CD4-positive, alpha-beta T cell treated with Interleukin-4 for 1 hour (primary cell): Measurements from ENCODE around the gene VDR.
A peak's percentile ranks its signal among the peaks of the same experiment; 100 is the strongest.
"Not testable (repeated sequence)": the region's sequence is repeated elsewhere in the genome, so short reads cannot be mapped to it uniquely, and the experiment has no call there.

ENCODE experiments used
- DNase-seq, 2 donors: peaks; one replicate each; pipeline ENCODE4 v3.0.0-alpha.2; 2020 to 2022

Gene VDR

GRCh38 chr12:47824635-47825034 lies 80.2 kb downstream of the VDR start:
- no peak for DNase-seq

- peak; percentile 61 to 71 for DNase-seq
Observed at GRCh38 chr12:47824198-47824597, 80.6 kb downstream of the VDR start.

GRCh38 chr12:47823422-47824086 lies 81.2 kb downstream of the VDR start:
- DNase-seq: no peak

- DNase-seq: no peak
Observed at GRCh38 chr12:47822863-47823262, 81.9 kb downstream of the VDR start.

GRCh38 chr12:47822401-47822800 lies 82.4 kb downstream of the VDR start:
- DNase-seq: no peak

- no peak for DNase-seq
Observed at GRCh38 chr12:47821346-47821706, 83.5 kb downstream of the VDR start.

- no peak for DNase-seq
Observed at GRCh38 chr12:47820631-47821345, 84.0 kb downstream of the VDR start.

GRCh38 chr12:47819896-47820630 lies 84.7 kb downstream of the VDR start, which contains the start of gene HDAC7:
TSS of gene HDAC7 (minus strand) at chr12:47819903. CDS start at chr12:47819785, 118 bp downstream.
- peak; percentile 77 to 79 for DNase-seq

GRCh38 chr12:47819138-47819895 lies 85.5 kb downstream of the VDR start:
- DNase-seq: peak; percentile 52 to 56

GRCh38 chr12:47818467-47819137 lies 86.2 kb downstream of the VDR start:
- no peak for DNase-seq

GRCh38 chr12:47818007-47818376 lies 86.8 kb downstream of the VDR start:
- DNase-seq: no peak

- peak in 1 of 2 donors; percentile 51 for DNase-seq
Observed at GRCh38 chr12:47817272-47818006, 87.4 kb downstream of the VDR start.

- no peak for DNase-seq
Observed at GRCh38 chr12:47816403-47817271, 88.2 kb downstream of the VDR start.

- DNase-seq: not testable (repeated sequence)
Observed at GRCh38 chr12:47815447-47815846, 89.3 kb downstream of the VDR start.

- no peak for DNase-seq
Observed at GRCh38 chr12:47814539-47815170, 90.1 kb downstream of the VDR start.

GRCh38 chr12:47813511-47814196 lies 91.1 kb downstream of the VDR start:
- peak; percentile 38 to 48 for DNase-seq

GRCh38 chr12:47812797-47813510 lies 91.8 kb downstream of the VDR start:
- peak; percentile 94 to 95 for DNase-seq

- no peak for DNase-seq
Observed at GRCh38 chr12:47811581-47812484, 93.0 kb downstream of the VDR start.
